ENCODE data around the gene CYB5R3.

The CYB5R3 gene

GRCh38 chr22:42682113-42682851, 33.1 kb upstream of the CYB5R3 start:
- TF ChIP-seq GABPA (IDR thresholded peaks at IDR 0.05; ENCODE audit: low read depth), result no peak
- no peak for TF ChIP-seq SPI1 (IDR thresholded peaks at IDR 0.05; ENCODE audit: borderline replicate concordance, low read depth)
- no peak for TF ChIP-seq POLR2AphosphoS5 (IDR thresholded peaks at IDR 0.05; ENCODE audit: low read depth)
- no peak for TF ChIP-seq REST (IDR thresholded peaks at IDR 0.05; ENCODE audit: insufficient replicate concordance, low read depth)
- no peak for TF ChIP-seq CTCF (IDR thresholded peaks at IDR 0.05; ENCODE audit: insufficient read depth, low read length)
- H3K27ac ChIP-seq (replicated peaks), result no peak overlapping the region
- H3K4me3 ChIP-seq (replicated peaks; ENCODE audit: insufficient read depth, low read length), result no peak overlapping the region
- DNase-seq (ENCODE audit: low read depth in 1 of 2, low spot score in 1 of 2), result no peak
- no peaks in the 10 kb centered on the region for H3K27me3 ChIP-seq (ENCODE audit: insufficient read depth, poor library complexity, severe bottlenecking)

GRCh38 chr22:42680648-42681047, 31.5 kb upstream of the CYB5R3 start:
- Histone ChIP-seq H3K4me3 (replicated peaks; ENCODE audit: insufficient read depth, low read length) (no peak overlapping the region), H3K27me3 (ENCODE audit: insufficient read depth, poor library complexity, severe bottlenecking) (no peaks in the 10 kb centered on the region), H3K27ac (replicated peaks) (no peak overlapping the region)
- no peak for DNase-seq (ENCODE audit: low read depth in 1 of 2, low spot score in 1 of 2)
- TF ChIP-seq SPI1 (IDR thresholded peaks at IDR 0.05; ENCODE audit: borderline replicate concordance, low read depth), result no peak
- no peak for TF ChIP-seq REST (IDR thresholded peaks at IDR 0.05; ENCODE audit: insufficient replicate concordance, low read depth)
- no peak for TF ChIP-seq POLR2AphosphoS5 (IDR thresholded peaks at IDR 0.05; ENCODE audit: low read depth)
- no peak for TF ChIP-seq GABPA (IDR thresholded peaks at IDR 0.05; ENCODE audit: low read depth)
- TF ChIP-seq CTCF (IDR thresholded peaks at IDR 0.05; ENCODE audit: insufficient read depth, low read length), result no peak

DNA sequence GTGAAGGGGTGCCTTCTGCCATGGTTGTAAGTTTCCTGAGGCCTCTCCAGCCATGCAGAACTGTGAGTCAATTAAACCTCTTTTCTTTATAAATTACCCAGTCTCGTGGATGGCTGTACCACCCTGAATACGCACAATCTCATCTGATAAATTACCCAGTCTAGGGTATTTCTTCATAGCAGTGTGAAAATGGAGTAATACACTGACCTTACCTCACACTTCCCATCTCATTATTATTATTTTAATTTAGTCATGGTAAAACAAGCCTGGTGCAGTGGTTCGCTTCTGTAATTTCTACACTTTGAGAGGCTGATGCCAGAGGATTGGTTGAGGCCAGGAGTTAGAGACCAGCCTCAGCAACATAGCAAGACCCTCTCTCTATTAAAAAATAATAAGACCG, 30.5 kb upstream of the CYB5R3 start:
- no peak for DNase-seq (ENCODE audit: low read depth in 1 of 2, low spot score in 1 of 2)
- no peaks in the 10 kb centered on the region for H3K27me3 ChIP-seq (ENCODE audit: insufficient read depth, poor library complexity, severe bottlenecking)
- TF ChIP-seq SPI1 (IDR thresholded peaks at IDR 0.05; ENCODE audit: borderline replicate concordance, low read depth), result no peak
- TF ChIP-seq GABPA (IDR thresholded peaks at IDR 0.05; ENCODE audit: low read depth), result no peak
- no peak for TF ChIP-seq CTCF (IDR thresholded peaks at IDR 0.05; ENCODE audit: insufficient read depth, low read length)
- no peak for TF ChIP-seq REST (IDR thresholded peaks at IDR 0.05; ENCODE audit: insufficient replicate concordance, low read depth)
- no peak for TF ChIP-seq POLR2AphosphoS5 (IDR thresholded peaks at IDR 0.05; ENCODE audit: low read depth)
- no peak overlapping the region for H3K4me3 ChIP-seq (replicated peaks; ENCODE audit: insufficient read depth, low read length)
- H3K27ac ChIP-seq (replicated peaks), result no peak overlapping the region
